Stimulated activated CD4-positive, alpha-beta T cell treated with anti-CD3 and anti-CD28 coated beads, Interleukin-1b, Interleukin-23, amount 100 ng/mL, for 4 hours (primary cell): ENCODE measurements around the gene HSPG2.
"Not testable (repeated sequence)": the region's sequence is repeated elsewhere in the genome, so short reads cannot be mapped to it uniquely, and the experiment has no call there.

ENCODE experiments used
- DNase-seq, 2 donors: peaks; one replicate each; pipeline ENCODE4 v3.0.0-alpha.2; 2020; ENCODE audit warnings: low read depth in 2 of 2

HSPG2 gene

DNA sequence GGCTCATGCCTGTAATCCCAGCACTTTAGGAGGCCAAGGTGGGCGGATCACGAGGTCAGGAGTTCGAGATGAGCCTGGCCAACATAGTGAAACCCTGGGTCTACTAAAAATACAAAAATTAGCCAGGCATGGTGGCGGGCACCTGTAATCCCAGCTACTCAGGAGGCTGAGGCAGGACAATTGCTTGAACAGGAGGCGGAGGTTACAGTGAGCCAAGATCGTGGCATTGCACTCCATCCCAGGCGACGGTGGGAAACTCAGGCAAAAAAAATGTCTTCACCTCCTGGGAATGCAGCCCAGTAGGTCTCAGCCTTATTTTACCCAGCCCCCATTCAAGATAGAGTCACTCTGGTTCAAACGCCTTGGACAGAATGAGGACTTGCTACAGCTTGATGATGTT is 151.3 kb downstream of the HSPG2 start:
- not testable (repeated sequence) for DNase-seq

DNA sequence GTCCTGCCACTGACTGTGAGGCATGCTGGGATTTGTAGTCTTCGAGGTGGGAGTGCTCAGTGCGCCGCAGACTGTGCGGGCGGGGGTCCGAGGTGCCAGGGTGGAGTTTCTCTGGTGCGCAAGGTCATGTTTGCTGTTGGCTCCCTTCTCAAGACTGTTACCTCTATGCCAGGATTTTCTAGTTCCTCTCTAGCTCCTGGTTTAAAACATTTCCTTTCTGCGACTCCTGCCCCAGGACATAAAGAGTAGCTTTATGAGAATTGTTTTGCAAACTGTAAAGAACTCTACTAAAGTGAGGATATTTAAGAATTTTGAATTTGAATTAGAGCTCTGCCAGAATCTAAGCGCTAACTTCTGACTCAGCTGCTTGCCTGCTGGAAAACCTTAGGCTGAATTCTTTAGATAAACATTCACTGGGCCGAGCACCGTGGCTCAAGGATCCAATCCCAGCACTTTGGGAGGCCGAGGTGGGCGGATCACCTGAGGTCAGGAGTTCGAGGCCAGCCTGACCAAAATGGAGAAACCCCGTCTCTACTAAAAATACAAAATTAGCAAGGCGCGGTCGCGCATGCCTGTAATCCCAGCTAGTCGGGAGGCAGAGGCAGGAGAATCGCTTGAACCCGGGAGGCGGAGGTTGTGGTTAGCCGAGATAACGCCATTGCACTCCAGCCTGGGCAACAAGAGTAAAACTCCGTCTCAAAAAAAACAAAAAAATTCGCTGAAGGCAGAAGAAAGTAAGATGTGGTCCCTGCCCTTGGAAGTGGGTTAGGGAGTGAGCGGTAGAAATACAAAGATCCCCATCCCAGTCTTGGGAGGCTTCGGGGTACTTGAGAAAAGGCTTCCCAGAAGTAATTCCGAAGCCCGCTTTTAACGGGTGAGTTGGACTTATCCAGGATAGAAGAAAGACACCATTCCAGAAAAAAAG is 153.2 kb downstream of the HSPG2 start:
- no peak for DNase-seq

DNA sequence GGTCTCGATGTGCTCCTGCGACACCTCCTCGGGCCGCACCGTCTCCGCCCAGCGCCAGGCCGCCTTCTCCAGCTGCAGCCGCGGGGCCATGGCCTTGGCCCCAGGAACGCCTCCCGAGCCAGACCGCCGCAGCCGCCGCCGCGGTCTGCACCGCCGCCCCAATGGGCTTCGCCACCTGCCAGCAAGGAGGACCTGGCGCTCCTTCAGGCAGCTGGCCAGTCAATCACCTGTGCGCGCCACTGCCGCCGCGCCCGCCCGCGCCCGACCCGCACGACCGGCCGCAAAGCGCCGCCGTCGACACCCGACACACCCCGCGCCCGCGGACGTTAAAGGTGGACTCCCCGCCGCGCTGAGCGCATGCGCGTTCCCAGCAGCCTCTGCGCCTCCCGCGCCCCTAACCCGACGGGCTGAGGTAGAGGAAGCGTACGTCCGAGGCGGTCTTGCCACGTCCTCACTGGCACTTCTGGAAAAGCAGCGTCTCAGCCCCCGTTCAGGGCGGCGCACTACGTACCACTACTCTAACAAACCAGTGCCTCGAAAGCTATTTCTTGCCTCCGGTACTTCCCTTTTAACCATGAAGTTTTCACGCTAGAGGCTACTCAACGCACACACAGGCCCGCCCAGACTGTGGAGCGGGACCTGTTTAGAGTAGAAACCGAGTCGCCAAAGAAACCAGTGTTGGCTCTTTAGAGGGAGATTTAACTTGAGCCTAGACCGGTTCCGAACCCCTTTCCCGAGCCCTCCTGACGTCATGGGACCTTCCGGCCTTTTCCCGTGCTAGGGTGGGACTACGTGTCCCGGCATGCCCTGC is 154.0 kb downstream of the HSPG2 start, which contains the start of gene USP48:
Gene USP48, minus strand, starts transcription at position 282 of the 811 bp plus-strand sequence. Its CDS starts 192 bp downstream, at position 90.
- DNase-seq = peak; percentile 88 to 94

DNA sequence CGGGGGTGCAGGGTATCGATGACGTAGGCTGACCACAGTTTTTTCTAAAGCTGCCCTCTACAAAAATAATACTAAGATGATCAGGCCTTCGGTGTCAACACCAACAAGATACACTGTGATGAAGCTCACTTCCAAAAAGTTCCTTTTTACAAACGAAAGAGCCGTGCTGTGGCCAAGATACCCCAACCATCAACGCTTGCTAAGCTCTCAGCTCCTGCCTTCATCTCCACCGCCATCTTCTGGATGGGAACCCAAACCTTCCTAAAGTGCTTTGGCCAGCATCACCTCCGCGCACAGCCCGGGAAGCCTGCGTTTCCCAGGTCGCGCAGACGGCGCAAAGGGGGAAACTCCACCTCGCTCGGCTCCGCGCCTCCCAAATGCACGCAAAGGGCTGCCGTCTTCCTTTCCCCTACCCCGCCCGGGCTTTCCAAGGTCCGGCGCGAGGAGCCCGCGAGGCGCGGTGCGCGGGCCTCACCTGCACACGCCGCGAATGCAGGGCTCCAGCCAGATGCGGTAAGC is 154.7 kb downstream of the HSPG2 start:
- DNase-seq = peak; percentile 12 to 18

DNA sequence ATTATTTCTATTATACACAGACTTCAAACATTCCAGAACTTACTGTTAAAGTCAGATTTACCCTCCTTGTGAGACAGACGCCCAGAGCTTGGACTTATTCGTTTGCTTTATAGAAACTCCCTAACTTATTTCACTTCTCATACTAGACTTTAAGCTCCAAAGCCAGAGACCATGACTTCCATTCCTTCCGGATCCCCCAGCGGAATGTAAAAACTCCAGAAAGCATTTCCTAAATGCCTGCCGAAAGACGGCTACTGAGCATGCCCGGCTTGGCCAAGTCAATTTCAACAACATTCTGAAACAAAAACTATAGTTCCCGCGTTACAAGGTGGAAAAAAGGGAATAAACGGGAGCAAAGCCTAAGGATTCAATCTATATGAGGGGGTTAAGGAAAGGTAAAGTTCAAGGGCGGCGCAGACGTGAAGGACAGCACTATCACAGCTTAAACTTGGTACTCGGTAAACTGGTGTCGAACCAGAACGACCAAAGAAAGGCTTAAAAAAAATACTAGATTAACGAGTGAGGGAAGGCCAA is 155.2 kb downstream of the HSPG2 start:
- DNase-seq = no peak

DNA sequence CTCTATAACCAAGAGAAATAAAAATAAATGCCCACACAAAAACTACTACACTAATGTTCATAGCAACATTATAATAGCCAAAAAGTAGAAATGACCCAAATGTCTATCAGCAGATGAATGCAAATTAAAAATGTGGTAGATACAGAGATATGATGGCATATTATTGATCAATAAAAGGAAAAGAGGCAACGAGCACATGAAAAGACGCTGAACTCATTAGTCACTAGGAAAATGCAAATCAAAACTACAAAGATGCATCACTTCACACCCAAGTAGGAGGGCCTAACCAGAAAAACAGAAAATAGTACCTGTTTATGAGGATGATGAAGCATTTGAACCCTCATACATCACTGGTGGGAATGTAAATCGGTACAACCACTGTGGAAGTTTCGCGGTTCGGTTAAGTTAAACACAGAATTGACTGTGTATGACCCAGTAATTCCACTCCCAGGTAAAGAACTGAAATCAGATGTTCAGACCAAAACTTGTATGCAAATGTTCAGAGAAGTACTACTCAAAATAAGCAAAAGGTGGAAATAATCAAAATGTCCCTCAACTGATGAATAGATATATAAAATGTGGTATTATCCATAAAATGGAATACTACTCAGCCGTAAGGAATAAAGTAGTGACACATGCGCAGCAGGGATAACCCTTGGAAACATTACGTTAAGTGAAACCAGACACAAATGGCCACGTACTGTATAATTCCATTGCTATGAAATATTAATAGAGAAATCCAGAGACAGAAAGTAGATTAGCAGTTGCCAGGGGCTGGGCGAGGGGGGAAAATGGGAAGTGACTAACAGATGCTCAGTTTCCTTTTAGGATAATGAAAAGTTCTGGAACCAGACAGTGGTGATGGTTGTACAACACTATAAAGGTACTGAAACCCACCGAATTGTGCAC is 157.2 kb downstream of the HSPG2 start:
- DNase-seq = peak; percentile 21 to 26

DNA sequence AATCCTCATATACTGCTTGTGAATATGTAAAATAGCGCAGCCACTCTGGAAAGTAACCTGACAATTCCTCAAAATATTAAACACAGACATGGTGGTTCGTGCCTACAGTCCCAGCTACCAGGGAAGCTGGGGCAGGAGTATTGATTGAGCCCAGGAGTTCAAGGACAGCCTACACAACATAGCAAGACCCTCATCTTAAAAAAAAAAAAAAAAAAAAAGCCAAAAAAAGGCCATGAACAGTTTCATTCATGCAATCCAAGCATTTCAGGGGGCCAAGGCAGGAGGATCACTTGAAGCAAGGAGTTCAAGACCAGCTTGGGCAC is 158.7 kb downstream of the HSPG2 start:
- no peak for DNase-seq

DNA sequence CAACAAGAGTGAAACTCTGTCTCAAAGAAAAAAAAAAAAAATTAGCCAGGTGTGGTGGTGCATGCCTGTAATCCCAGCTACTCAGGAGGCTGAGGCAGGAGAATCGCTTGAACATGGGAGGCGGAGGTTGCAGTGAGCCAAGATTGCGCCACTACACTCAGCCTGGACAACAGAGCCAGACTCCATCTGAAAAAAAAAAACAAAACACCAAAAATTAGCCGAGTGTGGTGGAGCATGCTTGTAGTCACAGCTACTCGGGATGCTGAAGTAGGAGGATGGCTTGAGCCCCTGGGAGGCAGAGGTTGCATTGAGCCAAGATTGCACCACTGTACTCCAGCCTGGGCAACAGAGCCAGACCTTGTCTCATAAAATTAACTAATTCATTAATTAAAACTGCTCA is 160.2 kb downstream of the HSPG2 start:
- DNase-seq = not testable (repeated sequence)

DNA sequence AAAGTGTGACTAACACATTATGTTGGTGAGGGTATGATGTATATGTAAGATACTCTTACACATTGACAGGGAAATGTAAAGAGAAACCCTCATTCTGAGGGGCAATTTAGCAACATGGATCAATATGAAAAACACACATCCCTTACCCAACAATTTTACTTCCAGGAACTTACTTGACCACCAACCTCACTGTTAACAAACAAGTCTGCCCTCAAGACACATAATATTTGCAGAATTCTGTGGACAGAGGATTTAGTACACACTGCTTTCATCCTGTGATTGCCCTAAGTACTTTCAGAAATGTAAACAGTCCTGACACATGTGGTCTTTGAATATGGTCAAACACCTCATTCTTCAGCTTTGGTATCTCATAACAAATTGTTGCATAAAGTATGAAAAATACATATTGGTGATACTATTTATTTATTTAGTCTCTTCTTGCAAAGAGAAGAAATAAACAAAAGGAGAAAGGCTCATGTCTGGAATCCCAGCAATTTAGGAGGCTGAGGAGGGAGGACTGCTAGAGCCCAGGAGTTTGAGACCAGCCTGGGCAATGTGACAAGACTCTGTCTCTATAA is 161.0 kb downstream of the HSPG2 start:
- no peak for DNase-seq

DNA sequence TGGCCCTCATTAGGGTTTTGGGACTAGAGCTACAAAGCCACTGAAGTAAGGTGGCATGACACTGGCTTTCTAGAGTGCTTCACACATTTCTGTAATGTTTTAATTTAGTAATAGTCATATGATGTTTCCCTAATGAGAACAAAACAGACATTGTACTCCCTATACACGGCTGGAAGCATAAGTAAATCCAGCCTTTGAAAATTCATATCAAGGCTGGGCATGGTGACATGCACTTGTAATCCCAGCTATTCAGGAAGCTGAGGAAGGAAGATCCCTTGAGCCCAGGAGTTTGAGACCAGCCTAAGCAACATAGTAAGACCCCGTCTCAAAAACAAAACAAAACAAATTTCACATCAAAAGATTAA is 161.6 kb downstream of the HSPG2 start:
- DNase-seq = no peak

DNA sequence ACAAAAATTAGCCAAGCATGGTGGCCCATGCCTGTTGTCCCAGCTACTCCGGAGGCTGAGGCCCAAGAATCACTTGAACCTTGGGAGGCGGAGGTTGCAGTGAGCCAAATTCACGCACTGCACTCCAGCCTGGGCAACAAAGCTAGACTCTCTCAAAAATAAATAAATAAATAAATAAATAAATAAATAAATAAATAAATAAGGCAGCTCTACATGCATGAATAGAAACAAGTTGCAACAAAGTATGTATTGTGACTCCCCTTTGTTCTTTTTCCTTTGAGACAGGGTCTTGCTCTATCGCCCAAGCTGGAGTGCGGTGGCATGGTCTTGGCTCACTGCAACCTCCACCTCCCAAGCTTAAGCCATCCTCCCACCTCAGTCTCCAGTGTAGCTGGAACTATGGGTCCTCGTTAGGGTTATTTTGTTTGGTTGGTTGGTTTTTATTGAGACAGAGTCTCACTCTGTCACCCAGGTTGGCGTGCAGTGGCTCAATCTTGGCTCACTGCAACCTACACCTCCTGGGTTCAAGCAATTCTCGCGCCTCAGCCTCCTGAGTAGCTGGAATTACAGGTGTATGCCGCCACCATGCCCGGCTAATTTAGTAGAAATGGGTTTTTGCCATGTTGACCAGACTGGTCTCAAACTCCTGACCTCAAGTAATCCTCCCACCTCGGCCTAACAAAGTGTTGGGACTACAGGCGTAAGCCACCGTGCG is 162.1 kb downstream of the HSPG2 start:
- no peak for DNase-seq

DNA sequence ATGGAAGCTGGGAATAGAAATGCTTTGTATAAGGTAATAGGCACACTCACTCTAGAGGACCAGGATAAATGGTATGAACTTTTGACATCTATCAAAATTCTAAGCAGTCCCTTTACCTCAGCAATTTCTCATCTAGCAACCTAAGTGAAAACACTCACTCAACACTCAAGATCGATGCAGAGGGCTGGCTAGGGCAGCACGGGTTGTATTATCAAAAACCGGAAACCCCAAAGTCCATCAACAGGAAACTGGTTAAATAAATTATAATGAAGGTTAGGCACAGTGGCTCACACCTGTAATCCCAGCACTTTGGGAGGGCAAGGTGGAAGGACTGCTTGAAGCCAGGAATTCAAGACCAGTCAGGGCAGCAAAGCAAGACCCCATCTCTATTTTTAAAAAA is 163.5 kb downstream of the HSPG2 start:
- no peak for DNase-seq
